GM19467 (cell line): ENCODE data around the gene RGMA.
"Not testable (repeated sequence)": the region's sequence is repeated elsewhere in the genome, so short reads cannot be mapped to it uniquely, and the experiment has no call there.

Experiments
- ATAC-seq: cut with Tn5 transposase; IDR thresholded peaks from one replicate; pipeline ENCODE4 v1.9.1; 2021; ENCODE audit warnings: mild to moderate bottlenecking, moderate library complexity; ENCODE audit not compliant: unreplicated experiment

The RGMA gene

GRCh38 chr15:93049914-93050578 lies 39.0 kb downstream of the RGMA start:
- ATAC-seq: no peak

GRCh38 chr15:93049233-93049632 lies 39.8 kb downstream of the RGMA start:
- ATAC-seq: no peak

- ATAC-seq: no peak
Observed at GRCh38 chr15:93048759-93049161, 40.3 kb downstream of the RGMA start.

GRCh38 chr15:93048426-93048721 lies 40.6 kb downstream of the RGMA start:
- ATAC-seq: no peak

GRCh38 chr15:93047621-93048425 lies 41.2 kb downstream of the RGMA start:
- ATAC-seq: no peak

GRCh38 chr15:93046721-93047120 lies 42.3 kb downstream of the RGMA start:
- ATAC-seq: no peak

GRCh38 chr15:93046120-93046519 lies 42.9 kb downstream of the RGMA start:
- no peak for ATAC-seq

- no peak for ATAC-seq
Observed at GRCh38 chr15:93045191-93045785, 43.7 kb downstream of the RGMA start.

GRCh38 chr15:93044301-93045190 lies 44.5 kb downstream of the RGMA start:
- no peak for ATAC-seq

- ATAC-seq: no peak
Observed at GRCh38 chr15:93043621-93044300, 45.2 kb downstream of the RGMA start.

GRCh38 chr15:93042691-93043378 lies 46.2 kb downstream of the RGMA start:
- no peak for ATAC-seq

- ATAC-seq: no peak
Observed at GRCh38 chr15:93042211-93042610, 46.8 kb downstream of the RGMA start.

GRCh38 chr15:93041159-93041547 lies 47.9 kb downstream of the RGMA start:
- no peak for ATAC-seq

- no peak for ATAC-seq
Observed at GRCh38 chr15:93040288-93041158, 48.5 kb downstream of the RGMA start.

GRCh38 chr15:93039562-93040287 lies 49.3 kb downstream of the RGMA start:
- ATAC-seq: not testable (repeated sequence)

GRCh38 chr15:93037820-93038705 lies 50.9 kb downstream of the RGMA start:
- ATAC-seq: no peak
